ENCODE results near the gene SSBP3.

Gene SSBP3

GRCh38 chr1:54409156-54410142 lies 3.3 kb upstream of the SSBP3 start:
- DNase-seq: no peak

- DNase-seq: no peak
These were observed 2.2 kb upstream of the SSBP3 start for GRCh38 chr1:54408147-54409066.

GRCh38 chr1:54407404-54408146 lies 1.4 kb upstream of the SSBP3 start:
- peak; percentile 59 for DNase-seq

GRCh38 chr1:54407154-54407403 lies 885 bp upstream of the SSBP3 start:
- DNase-seq: no peak

- DNase-seq: no peak
These were observed 298 bp downstream of the SSBP3 start for GRCh38 chr1:54405898-54406293.

- DNase-seq: no peak
These were observed 976 bp downstream of the SSBP3 start for GRCh38 chr1:54404939-54405897.

- no peak for DNase-seq
These were observed 1.9 kb downstream of the SSBP3 start for GRCh38 chr1:54404263-54404662.

- no peak for DNase-seq
These were observed 2.4 kb downstream of the SSBP3 start for GRCh38 chr1:54403808-54404261.

- no peak for DNase-seq
These were observed 2.8 kb downstream of the SSBP3 start for GRCh38 chr1:54403405-54403804.

- DNase-seq: no peak
These were observed 3.3 kb downstream of the SSBP3 start for GRCh38 chr1:54402896-54403295.

- DNase-seq: no peak
These were observed 4.4 kb downstream of the SSBP3 start for GRCh38 chr1:54401799-54402198.

GRCh38 chr1:54400329-54400728 lies 5.9 kb downstream of the SSBP3 start:
- no peak for DNase-seq

- no peak for DNase-seq
These were observed 6.4 kb downstream of the SSBP3 start for GRCh38 chr1:54399765-54400164.

- no peak for DNase-seq
These were observed 7.1 kb downstream of the SSBP3 start for GRCh38 chr1:54398963-54399528.

GRCh38 chr1:54397980-54398379 lies 8.2 kb downstream of the SSBP3 start:
- no peak for DNase-seq

- no peak for DNase-seq
These were observed 9.1 kb downstream of the SSBP3 start for GRCh38 chr1:54397090-54397591.

GRCh38 chr1:54396261-54396933 lies 9.8 kb downstream of the SSBP3 start:
- DNase-seq: no peak

- no peak for DNase-seq
These were observed 10.8 kb downstream of the SSBP3 start for GRCh38 chr1:54395281-54395934.

GRCh38 chr1:54394104-54394503 lies 12.1 kb downstream of the SSBP3 start:
- no peak for DNase-seq

- no peak for DNase-seq
These were observed 13.8 kb downstream of the SSBP3 start for GRCh38 chr1:54392401-54392800.
